Activated naive CD4-positive, alpha-beta T cell (primary cell): ENCODE results near the gene TNNC1.

Experiments
- DNase-seq, 4 experiments: peaks; one replicate each; lab custom pipeline; 2025; lab: John Stamatoyannopoulos, UW

TNNC1 gene

GRCh38 chr3:52458031-52458760 lies 4.4 kb upstream of the TNNC1 start:
- no peak for DNase-seq

- no peak for DNase-seq
Observed at GRCh38 chr3:52456800-52457183, 3.0 kb upstream of the TNNC1 start.

GRCh38 chr3:52456169-52456799 lies 2.4 kb upstream of the TNNC1 start:
- no peak for DNase-seq

- peak; percentile 91 to 98 (median 95) for DNase-seq
Observed at GRCh38 chr3:52455283-52456168, 1.7 kb upstream of the TNNC1 start, which contains the start of gene NISCH. Gene NISCH (plus strand): TSS chr3:52455604. CDS start chr3:52455642, 38 bp downstream.

GRCh38 chr3:52454938-52455282 lies 1.1 kb upstream of the TNNC1 start:
- DNase-seq = no peak

- no peak for DNase-seq
Observed at GRCh38 chr3:52454250-52454937, 553 bp upstream of the TNNC1 start.

- DNase-seq = no peak
Observed at GRCh38 chr3:52452570-52453221, 1.1 kb downstream of the TNNC1 start.

- no peak for DNase-seq
Observed at GRCh38 chr3:52452126-52452525, 1.7 kb downstream of the TNNC1 start.

GRCh38 chr3:52451237-52452083 lies 2.4 kb downstream of the TNNC1 start:
- DNase-seq = no peak

- DNase-seq = no peak
Observed at GRCh38 chr3:52450489-52451236, 3.2 kb downstream of the TNNC1 start.

GRCh38 chr3:52447512-52448355 lies 6.1 kb downstream of the TNNC1 start:
- no peak for DNase-seq

GRCh38 chr3:52446631-52447511 lies 7.0 kb downstream of the TNNC1 start:
- DNase-seq = peak; percentile 14 to 51 (median 46)

- DNase-seq = no peak
Observed at GRCh38 chr3:52446042-52446441, 7.8 kb downstream of the TNNC1 start.

- peak; percentile 19 to 67 (median 32) for DNase-seq
Observed at GRCh38 chr3:52444860-52445793, 8.7 kb downstream of the TNNC1 start, which contains the start of gene SEMA3G. Gene SEMA3G (minus strand): TSS chr3:52445103. CDS start chr3:52445027, 76 bp downstream.

- no peak for DNase-seq
Observed at GRCh38 chr3:52443791-52444687, 9.8 kb downstream of the TNNC1 start.

- DNase-seq = no peak
Observed at GRCh38 chr3:52443268-52443610, 10.6 kb downstream of the TNNC1 start.
